HG03520 (cell line): ENCODE results near the gene PI4K2B.
"Not testable (repeated sequence)": the region's sequence is repeated elsewhere in the genome, so short reads cannot be mapped to it uniquely, and the experiment has no call there.

Experiments used
- ATAC-seq: cut with Tn5 transposase; IDR thresholded peaks from one replicate; pipeline ENCODE4 v1.9.1; 2021; ENCODE audit warnings: mild to moderate bottlenecking, moderate library complexity; ENCODE audit not compliant: unreplicated experiment

The PI4K2B gene

DNA sequence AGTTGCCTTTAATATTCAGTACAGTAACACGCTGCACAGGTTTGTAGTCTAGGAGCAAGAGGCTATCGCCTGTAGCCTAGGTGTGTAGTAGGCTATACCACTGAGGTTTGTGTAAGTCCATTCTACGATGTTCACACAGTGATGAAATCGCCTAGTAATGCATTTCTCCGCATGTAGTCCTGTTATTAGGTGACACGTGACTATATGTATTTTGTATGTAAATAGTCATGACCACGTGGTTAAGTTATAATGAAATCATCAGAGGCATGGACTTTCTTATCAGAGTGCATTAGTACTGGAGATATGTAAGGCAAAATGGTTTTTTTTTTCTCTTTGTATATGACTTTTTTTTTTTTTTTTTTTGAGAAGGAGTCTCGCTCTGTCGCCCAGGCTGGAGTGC, 68.8 kb downstream of the PI4K2B start:
- no peak for ATAC-seq

DNA sequence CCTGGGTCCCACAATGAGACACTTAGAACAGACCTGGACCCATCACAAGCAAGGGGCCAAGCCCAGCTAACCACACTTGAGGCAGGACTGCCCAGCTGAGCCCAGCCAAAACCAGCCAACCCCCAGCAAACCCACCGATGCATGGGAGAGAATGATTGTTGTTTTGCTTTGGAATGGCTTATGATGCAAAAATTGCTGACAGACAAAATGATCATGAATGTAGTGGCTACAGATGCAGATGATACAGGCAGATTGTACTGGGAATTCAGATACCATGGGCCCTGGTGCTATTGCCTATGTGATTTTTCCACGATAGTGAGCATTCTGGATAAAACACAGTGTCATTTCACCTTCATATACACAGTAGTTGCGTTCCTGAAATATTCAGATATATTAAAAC, 69.7 kb downstream of the PI4K2B start:
- ATAC-seq = no peak

DNA sequence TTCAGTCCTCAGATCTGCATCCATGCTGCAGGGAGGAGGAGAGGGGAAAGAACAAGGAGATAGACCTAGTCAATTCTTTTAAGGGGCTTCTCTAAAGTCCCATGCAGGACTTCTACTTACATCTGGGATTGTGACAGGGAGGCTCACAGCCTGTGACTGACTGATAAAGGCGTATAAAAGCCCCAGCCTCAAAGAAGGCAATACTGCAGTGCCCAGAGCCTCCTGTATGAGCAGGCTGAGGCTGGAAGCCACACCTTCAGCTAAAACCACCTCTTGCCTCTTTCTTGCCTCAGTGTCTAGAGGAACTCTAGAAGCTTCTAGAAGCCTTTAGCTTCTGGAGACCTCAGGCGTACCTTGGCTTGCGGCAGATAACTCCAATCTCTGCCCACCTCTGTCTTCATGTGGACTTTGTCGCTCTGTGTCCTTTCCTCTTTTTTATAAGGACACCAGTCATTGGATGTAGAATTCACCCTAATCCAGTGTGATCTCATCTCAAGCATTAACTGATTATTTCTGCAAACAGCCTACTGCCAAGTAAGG, 72.8 kb downstream of the PI4K2B start:
- no peak for ATAC-seq

DNA sequence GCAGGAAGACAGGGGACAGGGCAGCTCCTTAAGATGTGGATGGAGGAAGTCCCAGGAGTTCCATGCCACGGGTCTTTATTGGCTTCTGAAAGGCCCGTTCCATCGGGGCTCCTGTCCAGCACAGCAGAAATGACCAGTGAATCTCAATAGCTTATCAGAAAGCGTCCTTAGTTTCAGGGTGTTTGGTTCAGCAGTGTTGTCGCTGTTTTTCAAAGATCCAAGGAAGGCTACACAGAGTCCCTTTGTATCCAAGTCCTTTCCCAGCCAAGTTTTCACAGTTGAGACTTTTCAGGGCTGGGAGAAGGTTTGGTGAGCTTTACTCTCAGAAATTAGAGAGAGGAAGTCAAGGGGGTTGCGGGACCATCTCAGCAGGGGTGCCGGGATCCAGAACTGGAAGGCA, 73.8 kb downstream of the PI4K2B start:
- ATAC-seq = no peak

DNA sequence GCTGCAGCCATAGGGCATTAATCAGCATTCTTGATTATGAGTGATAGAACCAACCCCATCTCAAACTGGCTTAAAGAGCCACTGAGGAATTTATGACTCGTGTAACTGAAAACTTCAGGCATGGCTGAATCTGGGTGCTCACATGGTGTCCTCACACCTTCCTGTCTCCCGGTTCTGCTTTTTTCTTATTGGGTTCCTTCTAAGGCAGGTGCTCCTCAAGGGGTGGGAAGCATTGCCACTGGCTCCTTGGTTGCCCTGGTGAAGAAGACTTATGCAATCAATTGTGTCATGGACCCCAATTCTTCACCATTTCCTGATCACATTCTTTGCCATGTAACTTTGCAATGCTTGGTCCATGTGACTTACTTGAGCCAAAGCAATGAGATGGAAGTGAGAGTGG, 74.5 kb downstream of the PI4K2B start:
- no peak for ATAC-seq

DNA sequence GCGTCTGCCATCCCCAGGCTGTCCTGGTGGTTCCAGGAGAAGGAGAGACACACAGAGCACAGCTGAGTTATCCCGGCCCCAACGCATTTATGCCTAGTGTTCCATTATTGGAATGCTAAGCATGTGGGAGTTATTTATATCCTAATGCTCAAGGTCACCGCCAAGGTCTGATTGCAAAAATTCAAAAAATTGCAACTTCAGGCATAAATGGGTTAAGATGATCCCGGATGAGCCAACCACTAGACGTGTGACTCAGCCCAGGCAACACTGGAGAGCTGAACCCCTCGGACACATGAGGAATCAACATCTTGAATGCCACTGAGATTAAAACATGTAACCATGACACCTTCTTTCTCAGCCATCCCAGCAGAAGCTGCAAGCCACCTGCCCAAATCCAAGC, 74.9 kb downstream of the PI4K2B start:
- ATAC-seq = no peak

DNA sequence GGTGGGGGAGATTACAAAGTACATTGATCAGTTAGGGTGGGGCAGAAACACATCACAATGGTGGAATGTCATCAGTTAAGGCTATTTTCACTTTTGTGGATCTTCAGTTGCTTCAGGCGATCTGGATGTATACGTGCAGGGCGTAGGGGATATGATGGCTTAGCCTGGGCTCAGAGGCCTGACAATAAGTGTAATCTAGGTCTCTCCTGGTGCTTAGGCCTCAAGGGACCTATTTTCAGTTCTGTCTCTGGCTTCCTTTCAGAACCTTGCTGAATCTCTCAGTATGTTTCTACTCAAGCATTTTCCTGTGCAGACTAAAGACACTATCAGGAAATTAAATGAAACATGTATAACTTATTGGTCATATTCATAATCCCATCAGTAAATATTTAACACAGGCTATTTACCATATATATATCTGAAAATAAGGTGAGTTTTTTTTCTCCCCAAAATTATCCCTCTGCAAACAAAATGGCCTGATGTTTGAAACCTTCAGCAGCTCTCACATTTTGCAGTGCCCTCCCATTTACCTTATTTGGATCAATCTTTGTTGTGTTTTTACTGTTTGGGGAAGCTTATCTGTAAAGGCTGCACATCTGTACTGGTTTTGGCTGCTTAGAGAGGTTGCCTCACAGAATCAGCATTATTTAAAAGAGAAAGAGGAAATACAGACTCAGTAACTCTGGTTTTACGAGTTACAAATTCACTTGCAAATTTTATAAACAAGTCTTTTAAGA, 76.4 kb downstream of the PI4K2B start:
- peak; percentile 39 for ATAC-seq

DNA sequence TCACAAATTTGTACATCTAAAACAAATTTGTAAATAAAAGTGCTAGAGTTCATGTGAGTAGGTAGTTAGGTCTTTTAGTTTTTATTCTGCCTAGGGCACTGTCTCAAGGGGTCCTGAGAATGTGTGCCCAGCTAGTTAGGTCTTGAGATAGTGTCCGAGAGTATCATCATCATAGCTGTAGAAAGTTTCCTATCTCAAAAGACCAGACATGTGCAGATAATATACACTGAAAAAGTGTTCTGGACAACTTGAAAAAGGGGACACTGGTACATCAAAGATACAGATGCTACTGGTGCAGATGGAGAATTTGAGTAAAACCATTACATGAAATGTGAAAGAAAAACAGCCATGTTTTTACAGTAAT, 77.0 kb downstream of the PI4K2B start:
- no peak for ATAC-seq

DNA sequence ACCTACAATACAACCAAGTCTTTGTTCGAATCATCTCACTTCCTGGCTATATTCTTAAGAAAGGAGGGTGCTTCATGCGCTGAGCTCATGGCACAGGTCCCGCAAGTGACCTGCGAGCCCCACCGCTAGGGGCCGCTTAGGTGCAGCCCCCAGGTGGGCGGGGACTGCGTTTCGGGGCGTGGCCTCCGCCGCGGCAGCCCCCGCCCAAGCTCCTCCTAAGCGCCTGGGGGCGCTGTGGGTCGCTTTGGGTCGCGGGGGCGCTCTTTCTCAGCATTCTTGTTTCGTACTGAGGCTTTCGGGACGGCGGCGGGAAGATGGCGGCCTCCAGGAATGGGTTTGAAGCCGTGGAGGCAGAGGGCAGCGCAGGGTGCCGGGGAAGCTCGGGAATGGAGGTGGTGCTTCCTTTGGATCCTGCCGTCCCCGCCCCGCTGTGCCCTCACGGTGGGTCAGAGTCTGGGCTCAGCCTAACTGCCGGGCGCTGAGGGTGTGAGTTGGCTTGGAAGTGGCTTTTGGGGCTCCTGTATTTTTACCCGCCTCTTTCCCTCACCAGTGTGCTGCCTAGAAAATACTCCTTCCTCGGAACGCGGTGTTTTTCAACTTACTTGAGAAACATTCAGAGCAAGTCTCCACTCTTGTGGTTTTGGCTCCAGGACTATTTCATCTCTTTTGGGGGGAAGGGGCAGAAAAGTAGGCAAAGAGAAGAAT, 78.8 kb downstream of the PI4K2B start, which contains the start of gene ZCCHC4:
ZCCHC4 (plus strand) TSS at position 279 of the 705 bp plus-strand sequence; CDS start at position 315, 36 bp downstream.
- ATAC-seq = peak; percentile 84

DNA sequence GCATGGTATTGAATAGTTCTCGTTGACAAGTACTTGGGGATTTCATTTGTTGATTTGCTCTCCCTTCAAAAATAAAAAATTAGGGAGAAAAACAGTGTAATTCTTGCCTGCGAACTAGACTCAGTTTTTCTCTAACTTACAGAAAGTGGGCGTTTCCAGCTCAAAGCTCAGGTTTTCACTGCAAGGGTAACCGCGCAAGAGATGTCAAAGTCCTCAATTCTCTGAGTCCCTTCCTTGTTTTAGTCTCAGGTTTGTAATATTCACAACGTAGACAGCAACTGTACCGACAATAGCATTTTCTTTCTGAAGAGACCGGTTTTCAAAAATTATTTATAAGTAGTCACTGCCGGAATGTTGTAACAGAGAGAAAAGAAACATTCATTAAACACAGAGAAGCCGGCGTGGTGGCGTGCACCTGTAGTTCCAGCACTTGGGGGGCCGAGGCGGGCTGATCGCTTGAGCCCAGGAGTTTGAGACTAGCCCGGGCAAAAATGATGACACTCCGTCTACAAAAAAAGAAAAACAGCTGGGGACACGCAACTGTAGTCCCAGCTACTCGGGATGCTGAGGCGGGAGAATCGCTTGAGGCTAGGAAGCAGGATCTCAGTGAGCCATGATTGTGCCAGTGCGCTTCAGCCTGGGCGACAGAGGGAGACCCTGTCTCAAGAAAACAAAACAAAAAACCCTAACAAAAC, 79.5 kb downstream of the PI4K2B start:
- no peak for ATAC-seq

DNA sequence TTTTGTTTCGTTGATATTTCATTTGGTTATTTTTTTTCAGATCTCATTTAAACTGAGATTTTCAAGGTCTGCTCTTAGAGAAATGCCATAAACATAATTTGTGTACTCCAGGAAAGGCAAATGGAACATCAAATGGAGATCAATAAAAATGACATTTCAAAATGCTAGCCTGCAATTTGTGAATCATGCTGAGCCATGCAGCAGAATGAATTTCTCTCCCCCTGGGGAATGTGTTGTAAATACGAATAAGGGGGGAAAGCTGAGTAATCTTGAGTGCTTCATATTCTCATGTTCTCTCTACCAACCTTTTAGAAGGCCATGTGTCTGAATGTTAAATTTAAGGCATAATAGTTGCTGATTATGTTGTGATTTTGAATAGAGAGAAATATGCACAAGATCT, 86.5 kb downstream of the PI4K2B start:
- ATAC-seq = no peak

DNA sequence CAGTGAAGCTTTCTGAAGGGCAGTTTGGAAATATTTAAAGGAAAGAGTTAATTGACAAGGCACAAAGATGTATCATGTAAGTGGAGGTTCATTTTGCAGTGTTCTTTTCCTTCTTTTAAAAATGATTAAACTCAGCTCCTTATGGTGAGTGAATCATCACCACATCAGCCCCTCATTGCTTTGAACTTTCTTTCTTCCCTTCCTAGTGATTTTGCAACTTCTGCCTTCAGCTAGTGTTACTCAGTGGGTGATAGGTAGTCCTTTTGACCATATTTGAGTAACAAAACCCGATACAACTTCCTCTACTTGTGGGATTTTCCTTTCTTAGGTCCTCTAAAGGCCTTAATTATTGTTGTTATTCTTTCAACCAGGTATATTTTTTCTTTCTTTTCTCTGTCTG, 86.9 kb downstream of the PI4K2B start:
- no peak for ATAC-seq

DNA sequence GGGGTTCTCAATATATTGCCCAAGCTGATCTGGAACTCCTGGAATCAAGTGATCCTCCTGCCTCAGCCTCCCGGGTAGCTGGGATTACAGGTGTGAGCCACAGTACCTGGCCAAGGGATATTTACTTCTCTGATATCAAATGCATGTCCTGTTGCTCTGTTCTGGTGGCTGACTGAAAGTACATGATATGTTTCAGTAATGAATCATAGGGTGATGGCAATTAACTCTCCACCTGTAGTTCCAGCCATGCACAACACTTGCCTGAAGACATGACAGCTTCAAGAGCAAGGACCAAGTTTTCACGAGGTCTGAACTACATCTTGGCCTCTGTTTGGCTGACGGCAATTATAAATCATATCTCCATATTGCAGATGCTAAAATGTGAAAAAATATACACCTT, 87.9 kb downstream of the PI4K2B start:
- no peak for ATAC-seq

DNA sequence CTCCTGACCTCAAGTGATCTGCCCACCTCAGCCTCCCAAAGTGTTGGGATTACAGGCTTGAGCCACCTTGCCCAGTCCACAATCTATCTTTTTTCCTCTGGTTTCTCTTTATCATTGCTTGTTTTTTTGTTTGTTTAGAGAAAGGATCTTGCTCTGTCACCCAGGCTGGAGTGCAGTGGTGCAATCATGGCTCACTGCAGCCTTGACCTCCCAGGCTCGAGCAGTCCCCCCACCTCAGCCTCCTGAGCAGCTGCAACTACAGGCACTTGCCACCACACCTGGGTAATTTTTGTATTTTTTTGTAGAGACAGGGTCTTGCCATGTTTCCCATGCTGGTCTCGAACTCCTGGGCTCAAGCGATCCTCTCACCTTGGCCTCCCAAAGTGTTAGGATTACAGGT, 94.6 kb downstream of the PI4K2B start:
- ATAC-seq = not testable (repeated sequence)
